ENCODE measurements around the gene MBOAT1. TPM values are rescaled to one million over a fixed set of nuclear protein-coding genes. Genes with fewer than 3 reads are reported as not detected.

The MBOAT1 gene
- polyA plus RNA-seq, 3 donors: 6.8 to 59.1 (median 8.1) TPM

- DNase-seq: no peak
- no peaks in the 10 kb centered on the region for H3K27me3 ChIP-seq (ENCODE audit: control insufficient read depth in 2 of 2, insufficient read depth in 2 of 2, low read length in 2 of 2)
- Mint-ChIP-seq H3K27ac (peak overlapping the region in 1 of 7 donors; percentile 21), H3K4me3 (no peak overlapping the region), H3K27me3 (ENCODE audit: low read depth in 3 of 3) (peaks cover 0 to 2% (median 0%) of the 10 kb centered on the region in 3 donors), H3K9me3 (no peaks in the 10 kb centered on the region), H3K4me1 (peaks cover 4% of the 10 kb centered on the region), H3K36me3 (peaks cover 36% of the 10 kb centered on the region in 2 donors)
- no peaks in the 10 kb centered on the region for H3K79me2 ChIP-seq (ENCODE audit: insufficient read depth, low read length)
- peaks cover 29 to 33% of the 10 kb centered on the region in 2 donors for H3K36me3 ChIP-seq (replicated peaks in 1 of 2; ENCODE audit: control insufficient read depth in 1 of 2, insufficient read depth in 2 of 2, low read length in 2 of 2)
- H3K9me3 ChIP-seq (replicated peaks in 1 of 2; ENCODE audit: control insufficient read depth in 1 of 2, insufficient read depth in 1 of 2, low read length in 2 of 2): no peaks in the 10 kb centered on the region
- no peaks in the 10 kb centered on the region for H3K4me1 ChIP-seq (ENCODE audit: control insufficient read depth in 1 of 2, insufficient read depth in 2 of 2, low read length in 2 of 2)
- no peak for TF ChIP-seq CTCF (IDR thresholded peaks at IDR 0.05)
- no peak overlapping the region for H3K27ac ChIP-seq (ENCODE audit: low read depth in 1 of 2, low read length in 2 of 2)
- no peaks in the 10 kb centered on the region for H4K20me1 ChIP-seq (ENCODE audit: insufficient read depth, low read length)
- no peak overlapping the region for H3K9ac ChIP-seq (ENCODE audit: insufficient read depth, low read length, poor library complexity, severe bottlenecking)
- H3K4me3 ChIP-seq (replicated peaks in 1 of 3; ENCODE audit: low read depth in 2 of 3, low read length in 3 of 3): no peak overlapping the region
- no peak overlapping the region for H3K4me2 ChIP-seq (replicated peaks; ENCODE audit: extremely low read depth, low read length, poor library complexity, severe bottlenecking)
- 100% methylated on average over 6 of the region's 6 CpGs for WGBS (ENCODE audit: insufficient coverage)
- no peak overlapping the region for H2AFZ ChIP-seq (ENCODE audit: insufficient read depth, low read depth, low read length, poor library complexity, severe bottlenecking)
- intact Hi-C loops (cut with micrococcal nuclease): loop anchor here in 1 of 2 donors (10.0 kb wide), 1 partner anchor 428 kb away; no protein-coding TSS in a partner anchor
Measured at GRCh38 chr6:20096536-20096935, 115.7 kb downstream of the MBOAT1 start.

- Mint-ChIP-seq H3K27ac (no peak overlapping the region), H3K9me3 (no peaks in the 10 kb centered on the region), H3K4me1 (peaks cover 4% of the 10 kb centered on the region), H3K27me3 (ENCODE audit: low read depth in 3 of 3) (peaks cover 0 to 2% (median 0%) of the 10 kb centered on the region in 3 donors), H3K36me3 (peaks cover 26% of the 10 kb centered on the region in 2 donors), H3K4me3 (no peak overlapping the region)
- H3K9me3 ChIP-seq (replicated peaks in 1 of 2; ENCODE audit: control insufficient read depth in 1 of 2, insufficient read depth in 1 of 2, low read length in 2 of 2): no peaks in the 10 kb centered on the region
- no peak overlapping the region for H3K4me2 ChIP-seq (replicated peaks; ENCODE audit: extremely low read depth, low read length, poor library complexity, severe bottlenecking)
- DNase-seq: no peak
- H3K79me2 ChIP-seq (ENCODE audit: insufficient read depth, low read length): no peaks in the 10 kb centered on the region
- H2AFZ ChIP-seq (ENCODE audit: insufficient read depth, low read depth, low read length, poor library complexity, severe bottlenecking): no peak overlapping the region
- no peak overlapping the region for H3K4me3 ChIP-seq (replicated peaks in 1 of 3; ENCODE audit: low read depth in 2 of 3, low read length in 3 of 3)
- 100% methylated on average over 6 of the region's 6 CpGs for WGBS (ENCODE audit: insufficient coverage)
- peaks cover 18 to 22% of the 10 kb centered on the region in 2 donors for H3K36me3 ChIP-seq (replicated peaks in 1 of 2; ENCODE audit: control insufficient read depth in 1 of 2, insufficient read depth in 2 of 2, low read length in 2 of 2)
- H3K27me3 ChIP-seq (ENCODE audit: control insufficient read depth in 2 of 2, insufficient read depth in 2 of 2, low read length in 2 of 2): no peaks in the 10 kb centered on the region
- H3K9ac ChIP-seq (ENCODE audit: insufficient read depth, low read length, poor library complexity, severe bottlenecking): no peak overlapping the region
- no peaks in the 10 kb centered on the region for H4K20me1 ChIP-seq (ENCODE audit: insufficient read depth, low read length)
- intact Hi-C loops (cut with micrococcal nuclease): loop anchor here in 1 of 2 donors (10.0 kb wide), 1 partner anchor 429 kb away; no protein-coding TSS in a partner anchor
- no peaks in the 10 kb centered on the region for H3K4me1 ChIP-seq (ENCODE audit: control insufficient read depth in 1 of 2, insufficient read depth in 2 of 2, low read length in 2 of 2)
- no peak overlapping the region for H3K27ac ChIP-seq (ENCODE audit: low read depth in 1 of 2, low read length in 2 of 2)
- TF ChIP-seq CTCF (IDR thresholded peaks at IDR 0.05): no peak
Measured at GRCh38 chr6:20095436-20095835, 116.8 kb downstream of the MBOAT1 start.
